Measurements from ENCODE around the gene SEC22A.

DNA sequence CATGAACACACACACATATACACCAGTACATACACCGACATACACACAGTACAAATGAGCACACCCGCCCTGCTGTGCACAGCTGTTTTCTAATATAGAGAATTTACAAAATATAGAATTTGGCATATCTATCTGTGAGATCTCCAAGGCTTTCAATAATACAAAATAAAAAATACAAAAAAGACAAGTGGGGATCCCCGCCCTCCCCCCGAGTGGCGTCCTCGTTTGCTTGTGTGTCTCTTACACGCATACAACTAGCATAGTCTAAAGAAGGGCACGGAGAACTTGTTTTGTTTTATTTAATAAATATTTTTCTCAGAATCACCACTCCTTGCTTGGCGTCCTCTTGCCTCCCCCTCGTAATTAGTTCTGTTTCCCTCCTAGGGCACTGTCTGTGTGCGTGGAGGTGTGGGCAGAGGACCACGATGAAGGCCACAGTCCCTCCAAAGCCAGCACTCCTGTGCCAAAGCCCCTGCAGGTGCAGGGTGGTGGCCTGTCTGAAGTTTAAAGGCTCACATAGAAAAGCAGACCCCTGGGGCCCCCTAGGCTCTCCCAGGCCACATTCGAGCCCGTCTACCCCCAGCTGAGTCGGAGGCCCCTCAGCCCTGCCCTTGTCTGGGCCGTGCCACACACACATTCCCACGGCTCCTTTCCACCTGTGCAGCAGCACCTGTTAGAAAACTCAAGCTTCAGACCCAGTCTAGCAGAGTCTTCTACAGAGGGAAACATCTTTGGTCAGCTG, 82.1 kb downstream of the SEC22A start:
- TF ChIP-seq, protein P1, sequence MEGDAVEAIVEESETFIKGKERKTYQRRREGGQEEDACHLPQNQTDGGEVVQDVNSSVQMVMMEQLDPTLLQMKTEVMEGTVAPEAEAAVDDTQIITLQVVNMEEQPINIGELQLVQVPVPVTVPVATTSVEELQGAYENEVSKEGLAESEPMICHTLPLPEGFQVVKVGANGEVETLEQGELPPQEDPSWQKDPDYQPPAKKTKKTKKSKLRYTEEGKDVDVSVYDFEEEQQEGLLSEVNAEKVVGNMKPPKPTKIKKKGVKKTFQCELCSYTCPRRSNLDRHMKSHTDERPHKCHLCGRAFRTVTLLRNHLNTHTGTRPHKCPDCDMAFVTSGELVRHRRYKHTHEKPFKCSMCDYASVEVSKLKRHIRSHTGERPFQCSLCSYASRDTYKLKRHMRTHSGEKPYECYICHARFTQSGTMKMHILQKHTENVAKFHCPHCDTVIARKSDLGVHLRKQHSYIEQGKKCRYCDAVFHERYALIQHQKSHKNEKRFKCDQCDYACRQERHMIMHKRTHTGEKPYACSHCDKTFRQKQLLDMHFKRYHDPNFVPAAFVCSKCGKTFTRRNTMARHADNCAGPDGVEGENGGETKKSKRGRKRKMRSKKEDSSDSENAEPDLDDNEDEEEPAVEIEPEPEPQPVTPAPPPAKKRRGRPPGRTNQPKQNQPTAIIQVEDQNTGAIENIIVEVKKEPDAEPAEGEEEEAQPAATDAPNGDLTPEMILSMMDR (IDR thresholded peaks at IDR 0.05; ENCODE audit: low read depth, low read length), result no peak
- TF ChIP-seq POLR2A (IDR thresholded peaks at IDR 0.05; ENCODE audit: extremely low read depth, insufficient read length), result no peak
